Endothelial cell of umbilical vein (primary cell): ENCODE measurements around the gene KRTAP10-2. TPM values are rescaled to one million over a fixed set of nuclear protein-coding genes. Genes with fewer than 3 reads are reported as not detected.

Source experiments
- BruUV-seq: library from RNA; stranded (reverse); fragments of 400-500 nt; replicated peaks from 2 replicates; lab custom pipeline; 2021; lab: Mats Ljungman, UMichigan
- CTCF ChIA-PET: fragments of 300-600, 350-600 bp; sonication (Branson Sonifier 250); formaldehyde crosslinking; loops from one replicate; lab custom pipeline; 2021; ENCODE audit warnings: antibody characterized with exemption, inconsistent platforms; lab: Charles Lee
- POLR2A ChIA-PET: fragments of 300-600, 350-600 bp; sonication (Branson Sonifier 250); formaldehyde crosslinking; loops from one replicate; lab custom pipeline; 2021; ENCODE audit warnings: antibody characterized with exemption, inconsistent platforms; lab: Charles Lee
- DNase-seq: peaks from one replicate; pipeline ENCODE4 v3.0.0-alpha.2; 2011; ENCODE audit warnings: low read depth, low spot score
- FAIRE-seq: peaks from 2 replicates; lab custom pipeline; 2011; peaks lifted over from hg19 to GRCh38; lab: Jason Lieb, UNC
- H2AFZ ChIP-seq: 2 replicates; pipeline ENCODE4 v1.6.0; 2012; ENCODE audit warnings: low read depth, low read length, control low read depth, inconsistent platforms
- H3K27ac ChIP-seq: 2 replicates; pipeline ENCODE4 v1.5.1; 2011; ENCODE audit warnings: low read depth, mild to moderate bottlenecking, control low read depth, low read length, moderate library complexity; ENCODE audit not compliant: insufficient read depth
- H3K27me3 ChIP-seq, 2 experiments: 2 replicates each; pipeline versions ENCODE4 v1.6.0 to v1.6.1; 2011; ENCODE audit warnings: low read length in 2 of 2, mixed read lengths in 1 of 2; ENCODE audit not compliant: control insufficient read depth in 2 of 2, insufficient read depth in 2 of 2
- H3K36me3 ChIP-seq, 2 experiments: 2 replicates in 1 of 2; 3 replicates in 1 of 2; pipeline ENCODE4 v1.5.1; 2011; ENCODE audit warnings: low read length in 2 of 2, mild to moderate bottlenecking in 1 of 2, moderate library complexity in 1 of 2; ENCODE audit not compliant: control insufficient read depth in 2 of 2, insufficient read depth in 2 of 2; ENCODE audit errors: extremely low read depth in 1 of 2
- H3K4me1 ChIP-seq: 3 replicates; pipeline ENCODE4 v1.5.1; 2011; ENCODE audit warnings: mild to moderate bottlenecking, low read length; ENCODE audit not compliant: control insufficient read depth, insufficient read depth; ENCODE audit errors: extremely low read depth
- H3K4me2 ChIP-seq: 2 replicates; pipeline ENCODE4 v1.6.1; 2011; ENCODE audit warnings: low read length, control low read depth, mixed read lengths; ENCODE audit not compliant: insufficient read depth
- H3K4me3 ChIP-seq, 3 experiments: fragments of 200-600 bp in 1 of 3; sonication (generic), shearing (Covaris generic) in 1 of 3; replicated peaks in 1 of 3; 2 replicates each; pipeline ENCODE4 v1.5.1; 2011 to 2016; ENCODE audit warnings: control low read depth in 3 of 3, low read length in 3 of 3, mild to moderate bottlenecking in 2 of 3, inconsistent platforms in 1 of 3, low read depth in 1 of 3, moderate library complexity in 1 of 3; ENCODE audit not compliant: insufficient read depth in 1 of 3
- H3K79me2 ChIP-seq: 2 replicates; pipeline ENCODE4 v1.6.0; 2012; ENCODE audit warnings: low read length, inconsistent platforms; ENCODE audit not compliant: control insufficient read depth, insufficient read depth
- H3K9ac ChIP-seq: replicated peaks from 2 replicates; pipeline ENCODE3; 2011; ENCODE audit warnings: low read length, control low read depth; ENCODE audit not compliant: insufficient read depth; ENCODE audit errors: extremely low read depth
- H3K9me1 ChIP-seq: replicated peaks from 3 replicates; pipeline ENCODE4 v1.6.0; 2011; ENCODE audit warnings: mild to moderate bottlenecking, low read length; ENCODE audit not compliant: control insufficient read depth, insufficient read depth; ENCODE audit errors: extremely low read depth
- H3K9me3 ChIP-seq: replicated peaks from 2 replicates; pipeline ENCODE4 v1.5.1; 2012; ENCODE audit warnings: low read length, inconsistent platforms; ENCODE audit not compliant: control insufficient read depth, insufficient read depth
- H4K20me1 ChIP-seq: replicated peaks from 2 replicates; pipeline ENCODE3; 2011; ENCODE audit warnings: mild to moderate bottlenecking, low read length; ENCODE audit not compliant: control insufficient read depth, insufficient read depth; ENCODE audit errors: extremely low read depth
- CTCF ChIP-seq, 2 donors: IDR thresholded peaks; 1 replicate in 1 of 2; 2 replicates in 1 of 2; pipeline ENCODE4 v1.5.1; 2011; ENCODE audit warnings: low read length in 2 of 2, mild to moderate bottlenecking in 2 of 2, moderate library complexity in 2 of 2, control low read depth in 1 of 2, inconsistent platforms in 1 of 2, low read depth in 1 of 2; ENCODE audit not compliant: insufficient read depth in 1 of 2; ENCODE audit errors: extremely low read depth in 1 of 2
- FOS ChIP-seq: IDR thresholded peaks from 2 replicates; pipeline ENCODE4 v1.6.1; 2011; ENCODE audit warnings: mild to moderate bottlenecking, low read length, moderate library complexity, borderline replicate concordance; ENCODE audit not compliant: insufficient read depth
- GATA2 ChIP-seq: IDR thresholded peaks from 2 replicates; pipeline ENCODE4 v1.7.0; 2011; ENCODE audit warnings: low read depth, mild to moderate bottlenecking, moderate library complexity, mixed read lengths, low read length; ENCODE audit not compliant: insufficient read length, insufficient read depth
- JUN ChIP-seq: IDR thresholded peaks from 2 replicates; pipeline ENCODE4 v1.6.1; 2011; ENCODE audit warnings: borderline replicate concordance, low read depth; ENCODE audit not compliant: insufficient read length, insufficient read depth
- MYC ChIP-seq: IDR thresholded peaks from one replicate; pipeline ENCODE4 v1.6.1; 2011; ENCODE audit warnings: mild to moderate bottlenecking, low read depth, low read length
- POLR2A ChIP-seq: IDR thresholded peaks from 2 replicates; pipeline ENCODE4 v1.6.1; 2012; ENCODE audit warnings: low read depth, mild to moderate bottlenecking, control low read depth, low read length
- POLR2AphosphoS5 ChIP-seq: IDR thresholded peaks from 2 replicates; pipeline ENCODE4 v1.6.1; 2012; ENCODE audit warnings: low read depth, mild to moderate bottlenecking, control low read depth, low read length, moderate library complexity; ENCODE audit not compliant: insufficient read depth
- dilution Hi-C: fragments of 300-500 bp; cut with MboI; formaldehyde crosslinking; loops from one replicate; pipeline ENCODE4 v1.15.0; 2019; ENCODE audit warnings: low sequenced_read_pairs; ENCODE audit not compliant: extremely low pct_ligation_motif_present
- intact Hi-C: fragments of 100-400 bp; cut with micrococcal nuclease; formaldehyde crosslinking; loops from one replicate; pipeline ENCODE4 v1.10.0; 2022
- polyA plus RNA-seq, 4 experiments: library from polyadenylated mRNA; depleted of rRNA in 3 of 4; stranded (reverse) in 3 of 4; unstranded in 1 of 4; fragments of >200 nt; gene quantifications; 2 replicates each; pipeline versions ENCODE4 v1.2.1 to v1.2.3, GENCODE V29; 2011 to 2012; ENCODE audit warnings: missing spikeins in 1 of 4
- total RNA-seq: library from RNA; stranded (reverse); gene quantifications from 2 replicates; pipeline ENCODE4 v1.2.3, GENCODE V29; 2021

Gene KRTAP10-2
- total and polyA plus RNA-seq, 2 donors (not counting 3 experiments of a cell fraction or from before 2014, with no cell fraction given): not detected

- Histone ChIP-seq H3K9ac (no peak overlapping the region), H2AFZ (no peak overlapping the region), H3K36me3 (no peaks in the 10 kb centered on the region), H3K79me2 (no peaks in the 10 kb centered on the region), H3K27ac (no peak overlapping the region), H3K4me2 (no peak overlapping the region), H3K27me3 (no peaks in the 10 kb centered on the region), H3K9me1 (no peaks in the 10 kb centered on the region), H3K9me3 (no peaks in the 10 kb centered on the region), H3K4me3 (no peak overlapping the region), H3K4me1 (no peaks in the 10 kb centered on the region), H4K20me1 (no peaks in the 10 kb centered on the region)
- dilution Hi-C loops (no loop called here), intact Hi-C loops (no loop called here)
- FAIRE-seq (no peak), DNase-seq (no peak)
- no TSS peak for BruUV-seq
- CTCF ChIA-PET: interaction anchor here (2.2 kb wide), 1 partner anchor 285 kb away, joined by 5 read pairs; no protein-coding TSS in a partner anchor
- POLR2A ChIA-PET: no interaction called here
- TF ChIP-seq MYC: no peak
- no peak for TF ChIP-seq POLR2AphosphoS5
- no peak for TF ChIP-seq FOS
- TF ChIP-seq CTCF (IDR thresholded peaks at IDR 0.05; ENCODE audit: extremely low read depth in 1 of 2, insufficient read depth in 1 of 2, low read depth in 1 of 2, low read length in 2 of 2): no peak
- no peak for TF ChIP-seq POLR2A
- TF ChIP-seq JUN: no peak
- no peak for TF ChIP-seq GATA2
Measured at GRCh38 chr21:44508426-44508710, 42.9 kb downstream of the KRTAP10-2 start.
